IMR-90 (cell line): ENCODE results near the gene KRTDAP. TPM values are rescaled to one million over a fixed set of nuclear protein-coding genes. Genes with fewer than 3 reads are reported as not detected.

Source experiments
- ATAC-seq: fragments of 200-7000 bp; cut with Tn5 transposase; 2 replicates; pipeline ENCODE4 v1.9.1; 2020; ENCODE audit warnings: low read depth, mild to moderate bottlenecking, moderate library complexity
- BruUV-seq: library from RNA; stranded (reverse); fragments of 400-500 nt; replicated peaks from 2 replicates; lab custom pipeline; 2021; lab: Mats Ljungman, UMichigan
- CTCF ChIA-PET: fragments of 300-600 bp; formaldehyde crosslinking; extraction: SDS; loops from one replicate; lab custom pipeline; 2021; ENCODE audit warnings: antibody characterized with exemption; lab: Yijun Ruan, JAX
- POLR2A ChIA-PET: fragments of 300-600 bp; sonication (Branson Sonifier 250); formaldehyde crosslinking; loops from one replicate; lab custom pipeline; 2022; ENCODE audit warnings: antibody characterized with exemption; ENCODE audit not compliant: unreplicated experiment; lab: Charles Lee
- DNase-seq: peaks from one replicate; pipeline ENCODE4 v3.0.0; 2013
- H2AFZ ChIP-seq: replicated peaks from 2 replicates; pipeline ENCODE3; 2013; ENCODE audit warnings: low read length, mild to moderate bottlenecking; ENCODE audit not compliant: poor library complexity
- H2AK5ac ChIP-seq: 2 replicates; pipeline ENCODE4 v1.6.1; 2013; ENCODE audit warnings: low read depth, low read length, inconsistent platforms
- H2AK9ac ChIP-seq: replicated peaks from 2 replicates; pipeline ENCODE3; 2013; ENCODE audit warnings: mild to moderate bottlenecking, low read depth, low read length, moderate library complexity; ENCODE audit not compliant: poor library complexity
- H2BK120ac ChIP-seq: 2 replicates; pipeline ENCODE4 v1.6.1; 2013; ENCODE audit warnings: low read depth, low read length, inconsistent platforms
- H2BK15ac ChIP-seq: 3 replicates; pipeline ENCODE4 v1.6.1; 2013; ENCODE audit warnings: low read depth, low read length, inconsistent platforms
- H2BK20ac ChIP-seq: 2 replicates; pipeline ENCODE4 v1.6.1; 2013; ENCODE audit warnings: low read depth, mild to moderate bottlenecking, inconsistent platforms, low read length, moderate library complexity
- H2BK5ac ChIP-seq: 2 replicates; pipeline ENCODE4 v1.6.1; 2013; ENCODE audit warnings: mild to moderate bottlenecking, low read depth, low read length, inconsistent platforms; ENCODE audit not compliant: poor library complexity, severe bottlenecking
- H3K14ac ChIP-seq: replicated peaks from 2 replicates; pipeline ENCODE4 v1.6.1; 2013; ENCODE audit warnings: low read depth, low read length, inconsistent platforms
- H3K18ac ChIP-seq: 2 replicates; pipeline ENCODE4 v1.6.1; 2013; ENCODE audit warnings: low read depth, low read length, control low read depth
- H3K23ac ChIP-seq: 2 replicates; pipeline ENCODE4 v1.6.1; 2013; ENCODE audit warnings: low read depth, low read length, inconsistent platforms
- H3K27ac ChIP-seq: 2 replicates; pipeline ENCODE4 v1.5.1; 2013; ENCODE audit warnings: mild to moderate bottlenecking, control low read depth, low read length; ENCODE audit not compliant: insufficient read depth
- H3K27me3 ChIP-seq: 2 replicates; pipeline ENCODE4 v1.6.1; 2013; ENCODE audit warnings: low read length; ENCODE audit not compliant: control insufficient read depth, insufficient read depth
- H3K36me3 ChIP-seq: 2 replicates; pipeline ENCODE4 v1.6.1; 2013; ENCODE audit warnings: low read length, mixed read lengths; ENCODE audit not compliant: control insufficient read depth, insufficient read depth
- H3K4ac ChIP-seq: 2 replicates; pipeline ENCODE4 v1.6.1; 2013; ENCODE audit warnings: low read depth, low read length, inconsistent platforms
- H3K4me1 ChIP-seq: 2 replicates; pipeline ENCODE4 v1.6.1; 2013; ENCODE audit warnings: low read length, mixed read lengths; ENCODE audit not compliant: control insufficient read depth, insufficient read depth
- H3K4me2 ChIP-seq: 2 replicates; pipeline ENCODE4 v1.6.1; 2013; ENCODE audit warnings: low read depth, mild to moderate bottlenecking, control low read depth, low read length, moderate library complexity
- H3K4me3 ChIP-seq: 2 replicates; pipeline ENCODE4 v1.5.1; 2013; ENCODE audit warnings: low read depth, mild to moderate bottlenecking, control low read depth, low read length, moderate library complexity; ENCODE audit not compliant: insufficient read depth
- H3K56ac ChIP-seq: 2 replicates; pipeline ENCODE4 v1.6.1; 2013; ENCODE audit warnings: low read length, inconsistent platforms; ENCODE audit not compliant: insufficient read depth; ENCODE audit errors: extremely low read depth
- H3K79me1 ChIP-seq, 2 experiments: 2 replicates each; pipeline ENCODE4 v1.6.1; 2013; ENCODE audit warnings: low read length in 2 of 2, inconsistent platforms in 1 of 2, low read depth in 1 of 2
- H3K9ac ChIP-seq: 2 replicates; pipeline ENCODE4 v1.6.1; 2013; ENCODE audit warnings: low read depth, low read length, control low read depth
- H3K9me1 ChIP-seq: 2 replicates; pipeline ENCODE4 v1.6.1; 2013; ENCODE audit warnings: low read length, inconsistent platforms; ENCODE audit not compliant: insufficient read depth
- H3K9me3 ChIP-seq: 2 replicates; pipeline ENCODE4 v1.6.1; 2013; ENCODE audit warnings: low read length; ENCODE audit not compliant: control insufficient read depth, insufficient read depth
- H4K20me1 ChIP-seq: 2 replicates; pipeline ENCODE4 v1.6.1; 2013; ENCODE audit warnings: low read length, inconsistent platforms; ENCODE audit not compliant: insufficient read depth
- H4K5ac ChIP-seq: 2 replicates; pipeline ENCODE4 v1.6.1; 2013; ENCODE audit warnings: mild to moderate bottlenecking, low read depth, low read length, control low read depth
- H4K8ac ChIP-seq, 2 experiments: 2 replicates each; pipeline ENCODE4 v1.6.1; 2013; ENCODE audit warnings: low read depth in 2 of 2, low read length in 2 of 2, control low read depth in 1 of 2, inconsistent platforms in 1 of 2
- H4K91ac ChIP-seq: 2 replicates; pipeline ENCODE4 v1.6.1; 2013; ENCODE audit warnings: low read depth, low read length, inconsistent platforms; ENCODE audit not compliant: insufficient read depth
- CHD1 ChIP-seq: IDR thresholded peaks from 2 replicates; pipeline ENCODE4 v1.6.1; 2012; ENCODE audit warnings: low read depth, low read length, improper control_type of control experiment
- FOS ChIP-seq: fragments of 150-350 bp; IDR thresholded peaks from 2 replicates; pipeline ENCODE4 v1.6.1; 2016; ENCODE audit warnings: low read depth, low read length
- MXI1 ChIP-seq: IDR thresholded peaks from 2 replicates; pipeline ENCODE4 v1.6.1; 2012; ENCODE audit warnings: low read depth, mild to moderate bottlenecking, low read length, moderate library complexity, borderline replicate concordance
- NFE2L2 ChIP-seq: fragments of 150-350 bp; IDR thresholded peaks from 2 replicates; pipeline ENCODE4 v1.6.1; 2016; ENCODE audit warnings: low read depth, mild to moderate bottlenecking, low read length
- SMC3 ChIP-seq: fragments of 150-350 bp; IDR thresholded peaks from 2 replicates; pipeline ENCODE4 v1.6.1; 2016; ENCODE audit warnings: low read depth, mild to moderate bottlenecking, antibody characterized with exemption, low read length, moderate library complexity
- WGBS, 2 experiments: methylation state at CpG; one replicate each; pipeline versions ENCODE4 v1.1.5 to v1.1.7; 2013; ENCODE audit warnings: missing lambda C conversion rate in 2 of 2; ENCODE audit not compliant: insufficient read length in 1 of 2; ENCODE audit errors: extremely low coverage in 2 of 2; 5-methylcytosine and 5-hydroxymethylcytosine counted together
- dilution Hi-C: fragments of 300-500 bp; cut with HindIII; formaldehyde crosslinking; loops from one replicate; pipeline ENCODE4 v1.14.3; 2018; ENCODE audit warnings: low sequenced_read_pairs; ENCODE audit not compliant: unreplicated experiment
- in situ Hi-C: fragments of 300-500 bp; cut with MboI; formaldehyde crosslinking; loops from 3 replicates; pipeline ENCODE4 v1.14.3; 2019; ENCODE audit warnings: low sequenced_read_pairs, inconsistent platforms, mixed read lengths
- intact Hi-C: fragments of 100-400 bp; cut with micrococcal nuclease; formaldehyde crosslinking; loops from 2 replicates; pipeline ENCODE4 v1.10.0; 2022
- polyA plus RNA-seq, 3 experiments: library from polyadenylated mRNA; depleted of rRNA; stranded (reverse); fragments of >200 nt; gene quantifications; 2 replicates each; pipeline ENCODE4 v1.2.3, GENCODE V29; 2012; ENCODE audit warnings: low replicate concordance in 1 of 3
- total RNA-seq: library from RNA; depleted of rRNA; stranded (reverse); fragments of >200 nt; gene quantifications from 2 replicates; pipeline ENCODE4 v1.2.3, GENCODE V29; 2012

KRTDAP gene
- total and polyA plus RNA-seq, 2 of the 4 experiments (the other 2 are of a cell fraction): not detected

DNA sequence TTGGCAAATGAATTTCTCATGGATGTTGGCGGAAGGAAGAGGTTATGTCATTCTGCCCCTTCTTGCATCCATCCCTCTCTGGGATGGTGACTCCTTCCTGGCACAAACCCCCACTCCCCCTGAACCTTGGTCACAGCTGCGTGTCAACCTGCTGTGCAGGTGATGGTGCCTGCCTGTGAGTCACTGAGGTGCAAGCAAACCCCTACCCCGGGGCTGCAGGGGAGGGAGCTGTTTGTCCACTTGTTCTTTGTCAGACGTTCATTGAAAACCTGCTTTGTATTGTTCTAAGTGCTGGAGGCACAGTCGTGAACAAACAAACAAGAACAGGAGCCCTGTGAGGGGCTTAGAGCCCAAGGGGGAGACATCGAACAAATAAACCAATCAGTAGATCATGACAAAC, 41.0 kb upstream of the KRTDAP start:
- no peak overlapping the region for H4K91ac ChIP-seq
- no peak overlapping the region for H3K56ac ChIP-seq
- no peak overlapping the region for H2AK9ac ChIP-seq
- dilution Hi-C loops: no loop called here
- H3K9ac ChIP-seq: no peak overlapping the region
- no peak overlapping the region for H2AFZ ChIP-seq
- H3K4me3 ChIP-seq: no peak overlapping the region
- in situ Hi-C loops: no loop called here
- no peak overlapping the region for H3K23ac ChIP-seq
- no peak overlapping the region for H4K5ac ChIP-seq
- no peak overlapping the region for H2BK120ac ChIP-seq
- no peak overlapping the region for H2AK5ac ChIP-seq
- no peak overlapping the region for H3K4me2 ChIP-seq
- H3K79me1 ChIP-seq: no peaks in the 10 kb centered on the region
- intact Hi-C loops: no loop called here
- no peak overlapping the region for H2BK15ac ChIP-seq
- no peak overlapping the region for H2BK20ac ChIP-seq
- H4K8ac ChIP-seq: no peak overlapping the region
- peaks cover 11% of the 10 kb centered on the region for H3K4me1 ChIP-seq
- H3K36me3 ChIP-seq: no peaks in the 10 kb centered on the region
- H3K18ac ChIP-seq: no peak overlapping the region
- H4K20me1 ChIP-seq: no peaks in the 10 kb centered on the region
- H3K27ac ChIP-seq: no peak overlapping the region
- no TSS peak for BruUV-seq
- H3K14ac ChIP-seq: no peak overlapping the region
- no peak overlapping the region for H3K4ac ChIP-seq
- peaks cover 8% of the 10 kb centered on the region; the same call in 1 of the 2 replicates for H3K27me3 ChIP-seq
- ChIA-PET POLR2A (no interaction called here), CTCF (no interaction called here)
- ATAC-seq: no peak
- no peak for DNase-seq
- 0% methylated on average over 1 of the region's 6 CpGs; no CpG with 5 or more reads in 1 of the 2 experiments for WGBS, 2 experiments
- H2BK5ac ChIP-seq: no peak overlapping the region
- no peak for TF ChIP-seq SMC3
- no peak for TF ChIP-seq CHD1
- TF ChIP-seq FOS: no peak
- no peak for TF ChIP-seq MXI1
- no peak for TF ChIP-seq NFE2L2
- H3K9me3 ChIP-seq: no peaks in the 10 kb centered on the region
- H3K9me1 ChIP-seq: peaks cover 15% of the 10 kb centered on the region
